NB4 (cell line): ENCODE measurements around the gene ZFHX3.

Experiments used
- CTCF ChIP-seq: IDR thresholded peaks from one replicate; pipeline ENCODE4 v1.5.1; 2012; ENCODE audit warnings: low read depth, low read length
- MYC ChIP-seq: IDR thresholded peaks from 2 replicates; pipeline ENCODE4 v1.6.1; 2011; ENCODE audit warnings: low read depth, low read length
- POLR2A ChIP-seq: IDR thresholded peaks from 2 replicates; pipeline ENCODE4 v1.6.1; 2011; ENCODE audit warnings: mild to moderate bottlenecking; ENCODE audit not compliant: insufficient read length; ENCODE audit errors: extremely low read depth

- TF ChIP-seq CTCF (no peak), MYC (no peak), POLR2A (no peak)
Measured at GRCh38 chr16:72997141-72997542, 50.8 kb downstream of the ZFHX3 start.
